Caco-2 (cell line): ENCODE data around the gene FAM186B. TPM values are rescaled to one million over a fixed set of nuclear protein-coding genes. Genes with fewer than 3 reads are reported as not detected.

Source experiments
- BruUV-seq: library from RNA; stranded (reverse); fragments of 400-500 nt; replicated peaks from 2 replicates; lab custom pipeline; 2021; lab: Mats Ljungman, UMichigan
- CTCF ChIA-PET: fragments of 300-600 bp; sonication (Branson Sonifier 250); formaldehyde crosslinking; loops from one replicate; lab custom pipeline; 2022; ENCODE audit warnings: antibody characterized with exemption; lab: Charles Lee
- POLR2A ChIA-PET: fragments of 300-600 bp; sonication (Branson Sonifier 250); formaldehyde crosslinking; loops from one replicate; lab custom pipeline; 2022; ENCODE audit warnings: antibody characterized with exemption; lab: Charles Lee
- DNase-seq, 2 experiments: peaks; one replicate each; pipeline versions ENCODE4 v3.0.0 to v3.0.0-alpha.2; 2020 to 2022
- H3K27me3 ChIP-seq: replicated peaks from 2 replicates; pipeline ENCODE4 v1.6.0; 2011; ENCODE audit warnings: low read length; ENCODE audit not compliant: control insufficient read depth, insufficient read depth
- H3K36me3 ChIP-seq: 2 replicates; pipeline ENCODE4 v1.5.1; 2011; ENCODE audit warnings: low read length; ENCODE audit not compliant: control insufficient read depth, insufficient read depth
- H3K4me1 ChIP-seq: fragments of 250-450 bp; sonication (Bioruptor Pico); 2 replicates; pipeline ENCODE4 v1.5.1; 2020; ENCODE audit warnings: mild to moderate bottlenecking
- H3K4me3 ChIP-seq: 2 replicates; pipeline ENCODE4 v1.5.1; 2011; ENCODE audit warnings: low read depth, mild to moderate bottlenecking, control low read depth, low read length
- H3K9me3 ChIP-seq: fragments of 250-450 bp; sonication (Bioruptor Pico); 2 replicates; pipeline ENCODE4 v1.5.1; 2020; ENCODE audit warnings: mild to moderate bottlenecking, moderate library complexity
- H3K27ac Mint-ChIP-seq: one replicate; pipeline ENCODE4 v1.8.0; 2022; ENCODE audit warnings: mixed read lengths; ENCODE audit not compliant: unreplicated experiment
- H3K27me3 Mint-ChIP-seq: one replicate; pipeline ENCODE4 v1.8.0; 2022; ENCODE audit warnings: mixed read lengths; ENCODE audit not compliant: insufficient read depth, unreplicated experiment
- H3K36me3 Mint-ChIP-seq: one replicate; pipeline ENCODE4 v1.8.0; 2022; ENCODE audit warnings: mild to moderate bottlenecking, mixed read lengths; ENCODE audit not compliant: insufficient read depth, unreplicated experiment
- H3K4me1 Mint-ChIP-seq: one replicate; pipeline ENCODE4 v1.8.0; 2022; ENCODE audit warnings: low read depth, mixed read lengths; ENCODE audit not compliant: unreplicated experiment
- H3K4me3 Mint-ChIP-seq: one replicate; pipeline ENCODE4 v1.8.0; 2022; ENCODE audit warnings: mild to moderate bottlenecking, moderate library complexity, mixed read lengths; ENCODE audit not compliant: unreplicated experiment
- H3K9me3 Mint-ChIP-seq: one replicate; pipeline ENCODE4 v1.8.0; 2022; ENCODE audit warnings: mixed read lengths; ENCODE audit not compliant: unreplicated experiment
- CTCF ChIP-seq, 2 experiments: fragments of 200-600 bp in 1 of 2; IDR thresholded peaks; 1 replicate in 1 of 2; 2 replicates in 1 of 2; pipeline versions ENCODE4 v1.5.1 to v1.8.0; 2011 to 2022; ENCODE audit warnings: antibody characterized with exemption in 1 of 2, control low read depth in 1 of 2, inconsistent platforms in 1 of 2, low read depth in 1 of 2, low read length in 1 of 2, mild to moderate bottlenecking in 1 of 2, moderate library complexity in 1 of 2; ENCODE audit not compliant: insufficient read depth in 1 of 2, severe bottlenecking in 1 of 2, unreplicated experiment in 1 of 2
- intact Hi-C: fragments of 100-400 bp; cut with micrococcal nuclease; formaldehyde crosslinking; loops from one replicate; pipeline ENCODE4 v1.10.0; 2022; ENCODE audit not compliant: unreplicated experiment
- total RNA-seq: library from RNA; stranded (reverse); gene quantifications from 2 replicates; pipeline ENCODE4 v1.2.3, GENCODE V29; 2022

Gene FAM186B
- total RNA-seq, 1 experiment from 2014 or later: 2.2 TPM

DNA sequence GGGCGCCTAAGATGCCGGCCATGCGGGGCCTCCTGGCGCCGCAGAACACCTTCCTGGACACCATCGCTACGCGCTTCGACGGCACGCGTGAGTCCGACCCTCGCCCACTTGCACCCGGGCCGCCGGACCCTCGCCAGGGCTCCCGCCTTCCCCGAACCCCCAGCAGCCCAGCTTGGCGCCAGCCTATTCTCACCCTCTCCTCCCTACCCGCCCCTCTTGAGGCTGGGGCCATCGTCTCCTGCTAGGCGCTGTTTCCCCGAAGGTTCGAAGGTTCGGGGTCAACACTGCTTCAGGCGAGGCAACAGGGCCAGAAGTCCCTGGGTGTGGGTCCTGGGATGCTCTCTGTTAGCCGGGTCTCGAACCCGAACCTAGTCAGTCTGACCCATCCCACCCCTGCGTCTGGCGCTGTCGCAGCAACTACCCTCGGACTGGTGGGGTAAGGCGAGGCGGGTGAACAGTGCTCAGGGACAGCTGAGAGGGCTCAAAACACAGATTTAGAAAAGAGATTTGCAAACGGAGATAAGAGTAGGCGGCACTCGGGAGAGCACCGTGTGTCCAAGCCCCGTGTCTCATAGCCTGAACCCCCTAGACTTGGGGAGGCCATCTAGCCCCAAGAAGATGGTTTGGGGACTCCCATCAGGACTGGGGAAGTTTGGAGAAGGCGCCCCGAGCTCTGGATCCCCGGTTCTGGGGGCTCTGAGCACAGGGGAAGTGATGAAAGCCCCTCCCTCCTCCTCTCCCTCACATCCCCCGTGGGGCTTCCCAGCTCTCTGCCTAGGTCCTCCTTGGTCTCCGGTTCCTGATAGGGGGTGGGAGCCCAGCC is 65.8 kb downstream of the FAM186B start:
- no peaks in the 10 kb centered on the region for H3K4me1 Mint-ChIP-seq
- H3K4me1 ChIP-seq: peaks cover 10% of the 10 kb centered on the region
- H3K4me3 ChIP-seq: no peak overlapping the region
- TF ChIP-seq CTCF (IDR thresholded peaks at IDR 0.05; ENCODE audit: insufficient read depth in 1 of 2, low read depth in 1 of 2, low read length in 1 of 2, severe bottlenecking in 1 of 2, unreplicated experiment in 1 of 2): no peak
- H3K4me3 Mint-ChIP-seq: peak overlapping the region; percentile 63
- BruUV-seq: no TSS peak
- H3K9me3 Mint-ChIP-seq: no peaks in the 10 kb centered on the region
- DNase-seq: no peak
- CTCF ChIA-PET: interaction anchor here (0.6 to 2.3 kb wide), 2 partner anchors 181 to 193 kb away, joined by 3 to 10 read pairs; no protein-coding TSS in a partner anchor
- H3K36me3 Mint-ChIP-seq: no peaks in the 10 kb centered on the region
- intact Hi-C loops: no loop called here
- no peak overlapping the region for H3K27ac Mint-ChIP-seq
- H3K27me3 Mint-ChIP-seq: peaks cover 10% of the 10 kb centered on the region
- no peaks in the 10 kb centered on the region for H3K36me3 ChIP-seq
- H3K9me3 ChIP-seq: no peaks in the 10 kb centered on the region
- peaks cover 4% of the 10 kb centered on the region; the same call in 1 of the 2 replicates for H3K27me3 ChIP-seq
- POLR2A ChIA-PET: no interaction called here

GRCh38 chr12:49538510-49539403 is 66.7 kb downstream of the FAM186B start, which contains the start of gene KCNH3:
KCNH3 (plus strand) TSS chr12:49539030; CDS start chr12:49539417, 387 bp downstream.
- Mint-ChIP-seq H3K27ac (no peak within 1 kb of the TSS), H3K9me3 (no peaks in the 10 kb centered on the region), H3K36me3 (no peaks in the 10 kb centered on the region), H3K4me3 (peak within 1 kb of the TSS; percentile 77), H3K27me3 (peaks cover 10% of the 10 kb centered on the region), H3K4me1 (no peaks in the 10 kb centered on the region)
- POLR2A ChIA-PET: no interaction called here
- no peaks in the 10 kb centered on the region for H3K9me3 ChIP-seq
- H3K27me3 ChIP-seq: peaks cover 4% of the 10 kb centered on the region; the same call in 1 of the 2 replicates
- H3K36me3 ChIP-seq: no peaks in the 10 kb centered on the region
- no peak for TF ChIP-seq CTCF (IDR thresholded peaks at IDR 0.05; ENCODE audit: insufficient read depth in 1 of 2, low read depth in 1 of 2, low read length in 1 of 2, severe bottlenecking in 1 of 2, unreplicated experiment in 1 of 2)
- DNase-seq: peak; percentile 86
- BruUV-seq: no TSS peak
- peak within 1 kb of the TSS; percentile 56 for H3K4me3 ChIP-seq
- CTCF ChIA-PET: interaction anchor here (0.5 to 2.3 kb wide), 6 partner anchors 42 to 207 kb away, joined by 3 to 10 read pairs (median 4); no protein-coding TSS in a partner anchor
- peaks cover 10% of the 10 kb centered on the region for H3K4me1 ChIP-seq
- intact Hi-C loops: no loop called here
